HCT116 (cell line): Measurements from ENCODE around the gene SDK2. TPM values are rescaled to one million over a fixed set of nuclear protein-coding genes. Genes with fewer than 3 reads are reported as not detected.

Experiments
- ATAC-seq: fragments of 200-7000 bp; cut with Tn5 transposase; 2 replicates; pipeline ENCODE4 v1.9.1; 2020; ENCODE audit warnings: mild to moderate bottlenecking, moderate library complexity
- BruUV-seq: library from RNA; stranded (reverse); fragments of 400-500 nt; replicated peaks from 2 replicates; lab custom pipeline; 2021; lab: Mats Ljungman, UMichigan
- CTCF ChIA-PET: fragments of 300-600 bp; sonication (Branson Sonifier 250); formaldehyde crosslinking; loops from one replicate; lab custom pipeline; 2021; ENCODE audit warnings: antibody characterized with exemption; lab: Charles Lee
- POLR2A ChIA-PET: fragments of 300-600, 350-600 bp; sonication (Branson Sonifier 250); formaldehyde crosslinking; loops from one replicate; lab custom pipeline; 2021; ENCODE audit warnings: antibody characterized with exemption; lab: Charles Lee
- RAD21 ChIA-PET, 2 experiments: fragments of 300-600 bp; sonication (Branson Sonifier 250); formaldehyde crosslinking; loops; one replicate each; lab custom pipeline; 2023; ENCODE audit warnings: low total read pairs in 2 of 2; ENCODE audit not compliant: uncharacterized antibody in 2 of 2, unreplicated experiment in 2 of 2, low non-redundant PET in 1 of 2; lab: Charles Lee
- DNase-seq: peaks from one replicate; pipeline ENCODE4 v3.0.0-alpha.2; 2010; ENCODE audit warnings: low read depth, low spot score
- H2AFZ ChIP-seq: fragments of 200-600 bp; shearing (Covaris generic), sonication (generic); 2 replicates; pipeline ENCODE4 v1.6.1; 2017; ENCODE audit warnings: low read depth, mixed run types, mixed read lengths, antibody characterized with exemption, low read length; ENCODE audit not compliant: poor library complexity, severe bottlenecking
- H3K27ac ChIP-seq: 2 replicates; pipeline ENCODE4 v1.5.1; 2012; ENCODE audit warnings: low read depth, low read length
- H3K27me3 ChIP-seq: fragments of 200-600 bp; sonication (generic); 2 replicates; pipeline ENCODE4 v1.6.1; 2016; ENCODE audit warnings: mixed run types, low read length, mixed read lengths; ENCODE audit not compliant: insufficient read depth
- H3K36me3 ChIP-seq, 2 experiments: fragments of 200-500 bp in 1 of 2; fragments of 200-600 bp in 1 of 2; sonication (Bioruptor generic) in 1 of 2; sonication (generic) in 1 of 2; 2 replicates each; pipeline versions ENCODE4 v1.5.1 to v1.6.1; 2014 to 2016; ENCODE audit warnings: low read length in 2 of 2, inconsistent platforms in 1 of 2, mixed read lengths in 1 of 2, mixed run types in 1 of 2; ENCODE audit not compliant: insufficient read depth in 2 of 2, control insufficient read depth in 1 of 2
- H3K4me1 ChIP-seq, 2 experiments: fragments of 200-600 bp in 1 of 2; sonication (generic) in 1 of 2; 2 replicates each; pipeline versions ENCODE4 v1.5.1 to v1.6.1; 2012 to 2017; ENCODE audit warnings: low read length in 2 of 2, inconsistent platforms in 1 of 2, mild to moderate bottlenecking in 1 of 2, mixed read lengths in 1 of 2, mixed run types in 1 of 2, moderate library complexity in 1 of 2; ENCODE audit not compliant: insufficient read depth in 2 of 2, control insufficient read depth in 1 of 2
- H3K4me2 ChIP-seq: fragments of 200-600 bp; sonication (generic); 2 replicates; pipeline ENCODE4 v1.6.1; 2017; ENCODE audit warnings: mixed run types, low read length, mixed read lengths
- H3K4me3 ChIP-seq, 2 experiments: fragments of 200-600 bp in 1 of 2; sonication (generic) in 1 of 2; replicated peaks in 1 of 2; 2 replicates each; pipeline ENCODE4 v1.5.1; 2011 to 2016; ENCODE audit warnings: low read length in 2 of 2, control low read depth in 1 of 2, low read depth in 1 of 2, mild to moderate bottlenecking in 1 of 2, mixed read lengths in 1 of 2, mixed run types in 1 of 2
- H3K79me2 ChIP-seq: fragments of 200-600 bp; sonication (generic); 2 replicates; pipeline ENCODE4 v1.6.1; 2017; ENCODE audit warnings: mild to moderate bottlenecking, mixed run types, low read length, moderate library complexity, mixed read lengths; ENCODE audit not compliant: insufficient read depth
- H3K9ac ChIP-seq: fragments of 200-600 bp; sonication (generic); 2 replicates; pipeline ENCODE4 v1.6.1; 2016; ENCODE audit warnings: low read length, mixed read lengths
- H3K9me2 ChIP-seq: fragments of 200-600 bp; sonication (generic), shearing (Covaris generic); 2 replicates; pipeline ENCODE4 v1.6.1; 2017; ENCODE audit warnings: mixed run types, mild to moderate bottlenecking, moderate library complexity; ENCODE audit not compliant: insufficient read depth
- H3K9me3 ChIP-seq, 2 experiments: fragments of 200-500 bp in 1 of 2; fragments of 200-600 bp in 1 of 2; sonication (Bioruptor generic) in 1 of 2; sonication (generic) in 1 of 2; 2 replicates each; pipeline ENCODE4 v1.6.1; 2014 to 2017; ENCODE audit warnings: low read length in 2 of 2, mixed read lengths in 2 of 2, inconsistent platforms in 1 of 2, low read depth in 1 of 2, mild to moderate bottlenecking in 1 of 2, mixed run types in 1 of 2, moderate library complexity in 1 of 2; ENCODE audit not compliant: control insufficient read depth in 1 of 2, insufficient read depth in 1 of 2
- H4K20me1 ChIP-seq: fragments of 200-600 bp; sonication (generic), shearing (Covaris generic); 2 replicates; pipeline ENCODE4 v1.6.1; 2017; ENCODE audit warnings: mixed run types, mild to moderate bottlenecking, moderate library complexity; ENCODE audit not compliant: insufficient read depth
- EZH2 ChIP-seq: fragments of 200-600 bp; sonication (generic); IDR thresholded peaks from 2 replicates; pipeline ENCODE4 v1.6.1; 2017; ENCODE audit warnings: antibody characterized with exemption, mixed run types
- EZH2phosphoT487 ChIP-seq: fragments of 200-600 bp; IDR thresholded peaks from 2 replicates; pipeline ENCODE4 v1.6.1; 2018; ENCODE audit warnings: antibody characterized with exemption, borderline replicate concordance
- FOSL1 ChIP-seq: IDR thresholded peaks from 2 replicates; pipeline ENCODE4 v1.6.1; 2012; ENCODE audit warnings: low read depth
- POLR2AphosphoS5 ChIP-seq: IDR thresholded peaks from 2 replicates; pipeline ENCODE4 v1.6.1; 2011; ENCODE audit warnings: mild to moderate bottlenecking, low read depth, low read length, moderate library complexity
- SIN3A ChIP-seq: IDR thresholded peaks from 2 replicates; pipeline ENCODE4 v1.6.1; 2012; ENCODE audit warnings: low read depth
- SP1 ChIP-seq: IDR thresholded peaks from 2 replicates; pipeline ENCODE4 v1.6.1; 2012; ENCODE audit warnings: low read depth
- SRF ChIP-seq: IDR thresholded peaks from 2 replicates; pipeline ENCODE4 v1.6.1; 2012; ENCODE audit warnings: low read depth
- intact Hi-C: fragments of 100-400 bp; cut with micrococcal nuclease; formaldehyde crosslinking; loops from 2 replicates; pipeline ENCODE4 v1.10.0; 2022
- total RNA-seq: library from RNA; stranded (reverse); gene quantifications from one replicate; pipeline ENCODE4 v1.2.1, GENCODE V29; 2021; ENCODE audit not compliant: unreplicated experiment
- TF ChIP-seq, protein P1 (sequence below): IDR thresholded peaks from 2 replicates; pipeline ENCODE4 v1.6.1; 2011; ENCODE audit warnings: mild to moderate bottlenecking, low read length, moderate library complexity; ENCODE audit not compliant: insufficient replicate concordance; ENCODE audit errors: extremely low read depth
- TF ChIP-seq, protein P2 (sequence below): IDR thresholded peaks from 2 replicates; pipeline ENCODE4 v1.6.1; 2012

SDK2 gene
- total RNA-seq, 1 experiment from 2014 or later, result 0.10 TPM

DNA sequence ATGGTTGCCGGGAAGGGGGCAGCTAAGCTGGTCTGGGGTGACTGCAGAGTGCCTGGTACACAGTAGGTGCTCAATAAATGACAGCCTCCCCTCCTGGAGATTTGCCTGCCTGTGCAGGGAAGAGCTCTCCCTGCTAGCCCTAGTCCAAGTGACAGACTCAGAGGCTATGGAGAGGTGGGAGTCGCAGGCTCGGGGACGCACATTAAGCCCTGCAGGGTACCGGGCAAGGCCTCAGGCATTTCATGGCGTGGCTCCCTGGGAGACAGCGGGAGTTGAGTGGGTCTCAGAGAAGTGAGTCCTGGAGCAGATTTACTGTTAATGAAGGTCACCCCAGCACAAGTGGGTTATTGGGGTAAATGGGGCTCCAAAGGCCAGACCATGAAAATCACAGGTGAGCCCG, 200.2 kb downstream of the SDK2 start:
- no peak overlapping the region for H3K27ac ChIP-seq
- no peak for DNase-seq
- RAD21 ChIA-PET, result no interaction called here
- no peak overlapping the region for H3K9ac ChIP-seq
- no TSS peak for BruUV-seq
- 0 out of 2 replicates have a peak, but pooled peaks cover 6% of the 10 kb centered on the region for H3K27me3 ChIP-seq
- no peaks in the 10 kb centered on the region for H3K4me1 ChIP-seq
- H3K4me2 ChIP-seq, result no peak overlapping the region
- intact Hi-C loops, result no loop called here
- no peak for TF ChIP-seq EZH2
- TF ChIP-seq, all 23 proteins: peak for 0
- Histone ChIP-seq H3K4me3 (no peak overlapping the region), H3K9me2 (no peaks in the 10 kb centered on the region), H2AFZ (no peak overlapping the region), H4K20me1 (no peaks in the 10 kb centered on the region), H3K79me2 (no peaks in the 10 kb centered on the region), H3K9me3 (no peaks in the 10 kb centered on the region), H3K36me3 (no peaks in the 10 kb centered on the region)
- ChIA-PET CTCF (no interaction called here), POLR2A (no interaction called here)
- no peak for ATAC-seq

GRCh38 chr17:73439597-73439996, 204.6 kb downstream of the SDK2 start:
- ChIA-PET CTCF (no interaction called here), RAD21 (no interaction called here), POLR2A (no interaction called here)
- no peaks in the 10 kb centered on the region for H3K9me2 ChIP-seq
- no peaks in the 10 kb centered on the region for H3K79me2 ChIP-seq
- H3K4me3 ChIP-seq, result no peak overlapping the region
- intact Hi-C loops, result no loop called here
- no peak overlapping the region for H3K4me2 ChIP-seq
- H3K27ac ChIP-seq, result no peak overlapping the region
- H3K4me1 ChIP-seq, result no peaks in the 10 kb centered on the region
- H2AFZ ChIP-seq, result no peak overlapping the region
- H4K20me1 ChIP-seq, result no peaks in the 10 kb centered on the region
- ATAC-seq (no peak), DNase-seq (no peak)
- H3K36me3 ChIP-seq, result no peaks in the 10 kb centered on the region
- no TSS peak for BruUV-seq
- TF ChIP-seq FOSL1 (no peak), SIN3A (no peak), SP1 (no peak)
- 0 out of 2 replicates have a peak, but pooled peaks cover 5% of the 10 kb centered on the region for H3K27me3 ChIP-seq
- H3K9ac ChIP-seq, result no peak overlapping the region
- H3K9me3 ChIP-seq, result no peaks in the 10 kb centered on the region

GRCh38 chr17:73437826-73438225, 206.4 kb downstream of the SDK2 start:
- RAD21 ChIA-PET, result no interaction called here
- ATAC-seq, result no peak
- DNase-seq, result no peak
- no peak overlapping the region for H2AFZ ChIP-seq
- no peaks in the 10 kb centered on the region for H3K36me3 ChIP-seq
- no peaks in the 10 kb centered on the region for H3K79me2 ChIP-seq
- POLR2A ChIA-PET, result no interaction called here
- H3K4me2 ChIP-seq, result no peak overlapping the region
- CTCF ChIA-PET, result no interaction called here
- H3K27me3 ChIP-seq, result 0 out of 2 replicates have a peak, but pooled peaks cover 9% of the 10 kb centered on the region
- H3K4me3 ChIP-seq, result no peak overlapping the region
- BruUV-seq, result no TSS peak
- H3K9me3 ChIP-seq, result no peaks in the 10 kb centered on the region
- H3K27ac ChIP-seq, result no peak overlapping the region
- intact Hi-C loops, result no loop called here
- TF ChIP-seq, protein P1, sequence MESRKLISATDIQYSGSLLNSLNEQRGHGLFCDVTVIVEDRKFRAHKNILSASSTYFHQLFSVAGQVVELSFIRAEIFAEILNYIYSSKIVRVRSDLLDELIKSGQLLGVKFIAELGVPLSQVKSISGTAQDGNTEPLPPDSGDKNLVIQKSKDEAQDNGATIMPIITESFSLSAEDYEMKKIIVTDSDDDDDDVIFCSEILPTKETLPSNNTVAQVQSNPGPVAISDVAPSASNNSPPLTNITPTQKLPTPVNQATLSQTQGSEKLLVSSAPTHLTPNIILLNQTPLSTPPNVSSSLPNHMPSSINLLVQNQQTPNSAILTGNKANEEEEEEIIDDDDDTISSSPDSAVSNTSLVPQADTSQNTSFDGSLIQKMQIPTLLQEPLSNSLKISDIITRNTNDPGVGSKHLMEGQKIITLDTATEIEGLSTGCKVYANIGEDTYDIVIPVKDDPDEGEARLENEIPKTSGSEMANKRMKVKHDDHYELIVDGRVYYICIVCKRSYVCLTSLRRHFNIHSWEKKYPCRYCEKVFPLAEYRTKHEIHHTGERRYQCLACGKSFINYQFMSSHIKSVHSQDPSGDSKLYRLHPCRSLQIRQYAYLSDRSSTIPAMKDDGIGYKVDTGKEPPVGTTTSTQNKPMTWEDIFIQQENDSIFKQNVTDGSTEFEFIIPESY, result no peak
- TF ChIP-seq SRF, result no peak
- TF ChIP-seq POLR2AphosphoS5, result no peak
- no peak for TF ChIP-seq EZH2phosphoT487
- TF ChIP-seq, protein P2, sequence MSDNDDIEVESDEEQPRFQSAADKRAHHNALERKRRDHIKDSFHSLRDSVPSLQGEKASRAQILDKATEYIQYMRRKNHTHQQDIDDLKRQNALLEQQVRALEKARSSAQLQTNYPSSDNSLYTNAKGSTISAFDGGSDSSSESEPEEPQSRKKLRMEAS, result no peak
- no peaks in the 10 kb centered on the region for H3K9me2 ChIP-seq
- H3K9ac ChIP-seq, result no peak overlapping the region
- no peaks in the 10 kb centered on the region for H4K20me1 ChIP-seq
- H3K4me1 ChIP-seq, result no peaks in the 10 kb centered on the region
